GM18909 (cell line): ENCODE measurements around the gene FAM227A.
"Not testable (repeated sequence)": the region's sequence is repeated elsewhere in the genome, so short reads cannot be mapped to it uniquely, and the experiment has no call there.

Source experiments
- ATAC-seq: cut with Tn5 transposase; IDR thresholded peaks from one replicate; pipeline ENCODE4 v1.9.1; 2021; ENCODE audit warnings: mild to moderate bottlenecking; ENCODE audit not compliant: unreplicated experiment, poor library complexity

Gene FAM227A

GRCh38 chr22:38674888-38675287 is 18.7 kb upstream of the FAM227A start:
- no peak for ATAC-seq

- no peak for ATAC-seq
These were observed 1.1 kb upstream of the FAM227A start for GRCh38 chr22:38657045-38657909.

- ATAC-seq = peak; percentile 16
These were observed 505 bp downstream of the FAM227A start for GRCh38 chr22:38655519-38656255.

- no peak for ATAC-seq
These were observed 2.5 kb downstream of the FAM227A start for GRCh38 chr22:38653741-38654140.

- no peak for ATAC-seq
These were observed 3.3 kb downstream of the FAM227A start for GRCh38 chr22:38652859-38653258.

- ATAC-seq = no peak
These were observed 6.2 kb downstream of the FAM227A start for GRCh38 chr22:38649841-38650522.

GRCh38 chr22:38645430-38645829 is 10.8 kb downstream of the FAM227A start:
- no peak for ATAC-seq

- not testable (repeated sequence) for ATAC-seq
These were observed 11.9 kb downstream of the FAM227A start for GRCh38 chr22:38644245-38644644.

GRCh38 chr22:38641476-38642040 is 14.6 kb downstream of the FAM227A start:
- no peak for ATAC-seq

- no peak for ATAC-seq
These were observed 17.5 kb downstream of the FAM227A start for GRCh38 chr22:38638728-38639127.

GRCh38 chr22:38638216-38638615 is 18.0 kb downstream of the FAM227A start:
- no peak for ATAC-seq

- no peak for ATAC-seq
These were observed 23.7 kb downstream of the FAM227A start for GRCh38 chr22:38632528-38632927.

GRCh38 chr22:38631724-38632123 is 24.5 kb downstream of the FAM227A start:
- no peak for ATAC-seq

- ATAC-seq = no peak
These were observed 27.1 kb downstream of the FAM227A start for GRCh38 chr22:38629108-38629507.

- no peak for ATAC-seq
These were observed 27.7 kb downstream of the FAM227A start for GRCh38 chr22:38628444-38628843.

- ATAC-seq = no peak
These were observed 32.8 kb downstream of the FAM227A start for GRCh38 chr22:38623351-38623750.

GRCh38 chr22:38618682-38619081 is 37.5 kb downstream of the FAM227A start:
- no peak for ATAC-seq

GRCh38 chr22:38618258-38618657 is 37.9 kb downstream of the FAM227A start:
- ATAC-seq = no peak

- ATAC-seq = not testable (repeated sequence)
These were observed 41.2 kb downstream of the FAM227A start for GRCh38 chr22:38615064-38615405.

- ATAC-seq = no peak
These were observed 41.7 kb downstream of the FAM227A start for GRCh38 chr22:38614332-38615063.
